DLD1 (cell line): ENCODE data around the gene NUDT4B.
"Not testable (repeated sequence)": the region's sequence is repeated elsewhere in the genome, so short reads cannot be mapped to it uniquely, and the experiment has no call there.

Source experiments
- in situ Hi-C: cut with HindIII; loops from 2 replicates; pipeline ENCODE4 v1.10.0; 2017; ENCODE audit warnings: low sequenced_read_pairs

Gene NUDT4B

GRCh38 chr1:148735538-148735937 lies 13.0 kb upstream of the NUDT4B start:
- in situ Hi-C loops, result not testable (repeated sequence)

- in situ Hi-C loops, result not testable (repeated sequence)
These were observed 9.9 kb upstream of the NUDT4B start for GRCh38 chr1:148738667-148739066.

DNA sequence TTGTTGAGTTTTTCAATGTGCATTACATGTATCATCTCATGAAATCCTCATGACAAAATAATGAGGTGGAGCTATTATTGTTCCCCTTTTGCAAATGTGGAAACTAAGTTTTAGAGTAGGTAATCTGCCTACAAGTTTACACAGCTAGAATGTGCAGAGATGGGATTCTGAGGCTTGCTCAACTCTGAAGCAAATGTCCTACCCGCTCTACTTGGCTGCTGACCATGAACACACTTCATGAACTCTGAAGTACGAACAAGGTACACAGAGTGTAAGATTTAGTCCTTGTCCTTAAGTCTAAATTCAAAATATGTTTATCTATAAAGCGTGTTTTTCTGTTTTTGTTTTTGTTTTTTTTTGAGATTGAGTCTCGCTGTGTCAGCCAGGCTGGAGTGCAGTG lies 5.4 kb upstream of the NUDT4B start:
- in situ Hi-C loops, result not testable (repeated sequence)

GRCh38 chr1:148743726-148744720 lies 4.6 kb upstream of the NUDT4B start:
- in situ Hi-C loops, result not testable (repeated sequence)

DNA sequence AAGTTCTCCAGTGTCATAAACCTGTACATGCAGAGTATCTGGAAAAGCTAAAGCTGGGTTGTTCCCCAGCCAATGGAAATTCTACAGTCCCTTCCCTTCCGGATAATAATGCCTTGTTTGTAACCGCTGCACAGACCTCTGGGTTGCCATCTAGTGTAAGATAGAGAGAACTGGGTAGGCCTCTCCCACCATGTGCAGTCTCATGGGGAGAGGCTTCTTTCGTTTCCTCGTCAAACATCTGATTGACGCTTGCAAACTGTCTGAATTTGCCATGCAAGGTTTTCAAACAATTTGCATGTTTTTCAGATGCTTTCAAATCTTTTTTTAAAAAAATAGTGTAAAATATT lies 734 bp downstream of the NUDT4B start:
- in situ Hi-C loops, result not testable (repeated sequence)

- in situ Hi-C loops, result not testable (repeated sequence)
These were observed 7.7 kb downstream of the NUDT4B start for GRCh38 chr1:148756231-148756630.

- in situ Hi-C loops, result not testable (repeated sequence)
These were observed 8.9 kb downstream of the NUDT4B start for GRCh38 chr1:148757446-148757845.

DNA sequence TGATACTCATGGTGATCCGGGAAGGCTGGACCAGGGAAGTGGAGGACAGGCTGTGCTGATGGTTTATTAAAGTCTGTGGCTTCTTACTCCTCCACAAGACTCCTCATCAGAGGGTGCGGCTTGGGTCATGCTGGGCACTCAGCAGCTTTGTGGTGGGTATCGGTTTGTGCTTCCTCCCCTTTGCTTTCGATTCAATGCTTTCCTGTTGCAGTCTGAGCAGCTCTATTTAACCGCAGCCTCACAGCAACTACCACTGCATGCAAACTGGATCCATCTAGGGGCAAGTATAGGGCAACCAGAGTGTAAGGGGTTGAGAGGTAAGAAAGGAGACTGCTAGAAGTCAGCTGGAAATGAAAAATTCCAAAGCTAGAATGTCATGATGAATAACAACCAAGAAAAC lies 9.8 kb downstream of the NUDT4B start:
- in situ Hi-C loops, result not testable (repeated sequence)

- in situ Hi-C loops, result not testable (repeated sequence)
These were observed 10.4 kb downstream of the NUDT4B start for GRCh38 chr1:148758925-148759324.

GRCh38 chr1:148759749-148760148 lies 11.2 kb downstream of the NUDT4B start:
- in situ Hi-C loops, result not testable (repeated sequence)

- in situ Hi-C loops, result not testable (repeated sequence)
These were observed 11.6 kb downstream of the NUDT4B start for GRCh38 chr1:148760206-148760605.

DNA sequence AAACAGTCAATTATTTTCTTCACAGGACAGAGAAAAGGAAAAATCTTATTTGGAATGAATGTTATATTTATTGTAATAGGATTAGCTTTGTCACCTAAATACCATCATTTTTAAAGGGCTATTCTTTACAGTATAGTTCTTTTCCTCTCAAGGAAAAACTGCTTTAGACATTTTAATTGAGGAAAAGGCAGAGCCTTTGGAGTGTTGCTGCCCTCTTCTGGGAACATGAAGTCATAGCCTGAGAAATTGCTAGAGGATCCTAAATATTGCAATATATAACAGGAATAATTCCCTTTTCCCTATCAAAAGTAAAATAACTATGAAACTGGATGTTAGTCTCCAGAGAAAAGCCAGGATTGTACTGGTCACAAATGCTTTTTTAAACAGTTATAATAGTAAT lies 12.8 kb downstream of the NUDT4B start:
- in situ Hi-C loops, result not testable (repeated sequence)

DNA sequence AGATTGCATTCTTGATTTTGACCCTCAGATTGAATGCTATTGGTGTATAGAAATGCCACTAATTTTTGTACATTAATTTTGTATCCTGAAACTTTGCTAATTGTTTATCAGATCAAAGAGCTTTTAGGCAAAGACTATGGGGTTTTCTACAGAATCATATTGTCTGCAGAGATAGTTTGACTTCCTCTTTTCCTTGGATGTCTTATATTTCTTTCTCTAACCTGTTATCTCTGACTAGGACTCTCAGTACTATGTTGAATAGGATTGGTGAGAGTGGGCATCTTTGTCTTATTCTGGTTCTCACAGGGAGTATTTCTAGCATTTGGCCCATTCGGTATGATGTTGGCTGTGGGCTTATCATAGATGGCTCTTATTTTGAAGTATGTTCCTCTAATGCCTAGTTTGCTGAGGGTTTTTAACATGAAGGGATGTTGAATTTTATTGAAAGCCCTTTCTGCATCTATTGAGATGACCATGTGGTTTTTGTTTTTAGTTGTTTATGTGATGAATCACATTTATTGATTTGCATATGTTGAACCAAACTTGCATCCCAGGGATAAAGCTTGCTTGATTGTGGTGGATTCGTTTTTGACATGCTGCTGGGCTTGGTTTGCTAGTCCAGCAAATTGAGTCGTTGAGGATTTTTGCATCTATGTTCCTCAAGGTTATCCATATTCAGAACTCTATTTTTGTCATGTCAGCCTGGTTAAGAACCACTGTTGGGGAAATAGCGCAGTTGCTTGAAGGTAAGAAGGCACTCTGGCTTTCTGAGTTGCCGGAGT lies 16.9 kb downstream of the NUDT4B start:
- in situ Hi-C loops, result not testable (repeated sequence)

GRCh38 chr1:148768541-148768940 lies 20.0 kb downstream of the NUDT4B start:
- in situ Hi-C loops, result not testable (repeated sequence)

- in situ Hi-C loops, result not testable (repeated sequence)
These were observed 20.9 kb downstream of the NUDT4B start for GRCh38 chr1:148769495-148769894.

DNA sequence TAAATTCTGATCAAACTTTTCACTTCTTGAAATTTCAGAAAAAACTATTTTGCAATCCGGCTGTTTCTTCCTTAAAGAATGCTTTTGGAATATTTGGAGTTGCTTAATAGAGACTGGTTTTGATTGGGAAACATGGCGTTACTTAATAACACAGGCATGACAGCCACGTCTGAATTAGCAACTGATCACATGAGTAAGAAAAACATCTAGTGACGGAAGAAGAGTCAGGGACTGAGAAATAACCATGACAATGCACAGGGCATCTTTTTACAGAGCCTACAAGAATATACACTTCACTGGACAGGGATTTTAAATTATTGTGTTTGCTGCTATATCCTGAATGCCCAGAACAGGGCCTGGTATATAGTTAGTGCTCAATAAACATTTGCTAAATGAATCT lies 25.1 kb downstream of the NUDT4B start:
- in situ Hi-C loops, result not testable (repeated sequence)

DNA sequence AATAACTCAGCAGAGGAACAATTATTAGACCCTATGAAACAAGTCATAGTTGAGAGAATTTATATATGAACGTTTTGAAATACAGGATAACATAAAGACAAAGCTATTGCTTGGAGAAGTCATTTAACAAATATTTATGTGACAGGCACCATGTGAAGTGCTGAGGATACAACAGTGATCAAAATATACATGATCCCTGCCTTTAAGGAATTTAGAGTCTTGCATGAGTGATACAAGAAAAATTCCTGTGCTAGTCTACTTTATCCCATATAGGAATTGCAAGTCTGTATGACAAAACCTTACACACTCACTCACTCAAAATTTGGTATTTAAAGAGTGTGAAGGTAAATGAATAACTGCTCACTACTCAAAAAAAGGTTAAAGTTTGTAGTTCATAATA lies 25.5 kb downstream of the NUDT4B start:
- in situ Hi-C loops, result not testable (repeated sequence)

DNA sequence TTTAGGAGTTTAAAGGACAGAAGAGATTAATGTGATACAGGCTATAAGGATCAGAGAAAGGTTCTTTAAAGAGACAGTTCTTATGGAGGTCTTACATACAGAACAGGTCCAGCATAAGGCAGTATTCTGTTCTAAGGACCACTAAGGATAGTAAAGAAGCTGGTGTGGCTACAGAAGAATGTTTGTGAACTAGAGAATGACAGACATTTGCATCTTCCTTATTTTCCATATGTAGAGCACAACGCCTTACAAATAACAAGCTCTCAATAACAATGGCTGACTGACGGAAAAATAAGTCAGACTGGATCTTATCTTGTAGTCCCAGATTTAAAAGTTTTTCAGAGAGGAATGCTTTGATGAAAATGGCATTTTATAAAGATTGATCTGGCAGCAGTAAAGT lies 26.7 kb downstream of the NUDT4B start:
- in situ Hi-C loops, result not testable (repeated sequence)

DNA sequence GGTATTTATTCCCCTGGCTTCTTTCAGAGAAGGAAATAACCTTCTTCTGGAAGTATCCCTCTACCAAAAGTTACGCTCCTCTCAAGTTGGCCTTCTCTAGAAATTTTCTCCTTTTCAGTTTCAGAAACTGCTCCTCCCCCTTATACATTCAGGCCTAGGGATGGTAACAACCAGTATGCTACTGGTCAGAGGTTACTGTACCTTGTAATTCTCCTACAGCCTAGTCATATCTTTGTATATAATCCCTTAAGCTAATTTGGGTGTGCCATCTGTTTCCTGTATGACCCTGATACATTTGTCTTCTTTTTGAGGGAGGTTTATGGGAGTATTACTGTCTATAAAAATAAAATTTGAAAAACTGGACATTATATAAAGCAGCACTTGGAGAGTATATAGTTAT lies 29.1 kb downstream of the NUDT4B start:
- in situ Hi-C loops, result not testable (repeated sequence)

GRCh38 chr1:148780404-148780803 lies 31.8 kb downstream of the NUDT4B start:
- in situ Hi-C loops, result not testable (repeated sequence)

DNA sequence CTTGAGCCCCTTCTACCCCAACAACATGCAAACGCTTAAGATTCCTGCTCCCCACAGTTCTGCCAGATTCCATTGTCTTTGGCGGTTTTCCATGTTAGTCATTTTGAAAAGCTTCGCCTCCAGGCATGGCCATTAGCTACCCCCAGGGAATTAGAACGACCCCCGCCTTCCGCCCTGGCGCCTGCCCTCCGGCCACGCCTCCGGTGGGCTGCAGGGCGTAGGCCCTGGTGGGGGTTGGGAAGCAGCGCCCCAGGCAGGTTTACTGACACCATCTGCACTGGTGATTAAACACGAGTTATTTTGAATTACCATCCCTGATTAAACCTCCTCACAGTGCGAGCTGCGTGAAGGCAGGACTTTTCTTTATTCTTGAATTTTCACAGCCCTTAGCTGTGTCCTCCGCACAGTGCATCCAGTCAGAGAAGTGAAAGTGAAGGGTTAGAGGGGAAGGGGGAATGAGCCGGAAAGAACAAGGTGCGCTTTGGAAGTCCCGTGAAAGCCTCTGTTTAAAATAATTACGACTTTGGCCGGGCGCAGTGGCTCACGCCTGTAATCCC lies 43.0 kb downstream of the NUDT4B start:
- in situ Hi-C loops, result not testable (repeated sequence)
